HepG2 (cell line): ENCODE results near the gene SBNO2.

ENCODE experiments used
- MED1 ChIP-seq: sonication (generic); formaldehyde crosslinking; IDR thresholded peaks from 2 replicates; pipeline ENCODE4 v1.4.0; 2020; ENCODE audit warnings: missing genetic modification reagents
- TF ChIP-seq, protein P1 (sequence below): IDR thresholded peaks from 2 replicates; pipeline ENCODE4 v1.6.1; 2016; ENCODE audit warnings: mild to moderate bottlenecking, missing biosample characterization, missing genetic modification reagents
- TF ChIP-seq, protein P2 (sequence below): sonication (generic); formaldehyde crosslinking; IDR thresholded peaks from 2 replicates; pipeline ENCODE4 v1.5.1; 2020; ENCODE audit warnings: missing genetic modification reagents, mild to moderate bottlenecking, borderline replicate concordance

DNA sequence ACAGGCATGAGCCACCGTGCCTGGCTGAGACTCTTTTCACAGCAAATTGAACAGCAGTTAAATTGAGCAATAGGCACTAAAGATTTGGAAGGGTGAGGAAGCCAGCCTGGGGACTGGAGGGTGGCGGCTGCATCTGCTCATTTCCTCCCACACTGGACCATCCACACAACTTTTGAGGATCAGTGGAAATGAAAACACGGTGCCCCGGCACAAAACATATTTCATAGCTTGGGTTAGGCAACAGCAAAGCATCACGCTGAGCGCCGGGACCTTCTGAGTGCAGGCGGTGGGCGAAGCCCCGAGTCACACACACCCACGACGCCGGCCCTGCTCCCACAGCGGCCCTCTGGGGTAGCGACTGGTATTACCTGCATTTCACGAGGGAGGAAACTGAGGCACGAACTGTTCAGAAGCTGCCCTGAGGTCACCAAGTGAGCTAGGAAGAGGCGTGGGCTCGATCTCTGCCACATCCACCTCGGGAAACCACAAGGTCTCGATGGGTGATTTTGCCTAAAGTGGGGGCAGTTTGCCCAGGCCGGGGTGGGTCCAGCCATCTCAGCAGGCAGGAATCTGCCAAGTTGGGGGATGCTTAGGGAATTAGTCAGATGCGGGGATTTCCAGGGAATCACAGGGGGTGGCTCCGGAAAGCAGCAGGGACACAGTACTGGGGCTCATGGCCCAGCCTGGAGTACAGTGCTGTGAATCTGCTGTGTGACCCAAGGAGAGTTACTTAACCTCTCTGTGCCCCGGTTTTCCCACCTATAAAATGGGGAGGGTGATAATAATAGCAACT, 3.5 kb upstream of the SBNO2 start:
- TF ChIP-seq, protein P1, sequence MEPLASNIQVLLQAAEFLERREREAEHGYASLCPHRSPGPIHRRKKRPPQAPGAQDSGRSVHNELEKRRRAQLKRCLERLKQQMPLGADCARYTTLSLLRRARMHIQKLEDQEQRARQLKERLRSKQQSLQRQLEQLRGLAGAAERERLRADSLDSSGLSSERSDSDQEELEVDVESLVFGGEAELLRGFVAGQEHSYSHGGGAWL (CRISPR knock-in tag) = no peak
- TF ChIP-seq, protein P2, sequence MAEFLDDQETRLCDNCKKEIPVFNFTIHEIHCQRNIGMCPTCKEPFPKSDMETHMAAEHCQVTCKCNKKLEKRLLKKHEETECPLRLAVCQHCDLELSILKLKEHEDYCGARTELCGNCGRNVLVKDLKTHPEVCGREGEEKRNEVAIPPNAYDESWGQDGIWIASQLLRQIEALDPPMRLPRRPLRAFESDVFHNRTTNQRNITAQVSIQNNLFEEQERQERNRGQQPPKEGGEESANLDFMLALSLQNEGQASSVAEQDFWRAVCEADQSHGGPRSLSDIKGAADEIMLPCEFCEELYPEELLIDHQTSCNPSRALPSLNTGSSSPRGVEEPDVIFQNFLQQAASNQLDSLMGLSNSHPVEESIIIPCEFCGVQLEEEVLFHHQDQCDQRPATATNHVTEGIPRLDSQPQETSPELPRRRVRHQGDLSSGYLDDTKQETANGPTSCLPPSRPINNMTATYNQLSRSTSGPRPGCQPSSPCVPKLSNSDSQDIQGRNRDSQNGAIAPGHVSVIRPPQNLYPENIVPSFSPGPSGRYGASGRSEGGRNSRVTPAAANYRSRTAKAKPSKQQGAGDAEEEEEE (CRISPR knock-in tag) = no peak
- no peak for TF ChIP-seq MED1 (CRISPR knock-in tag)
